SK-N-SH (cell line): Measurements from ENCODE around the gene MCF2L.

Experiments used
- MEF2A ChIP-seq: IDR thresholded peaks from 2 replicates; pipeline ENCODE4 v1.4.0; 2012; ENCODE audit warnings: low read depth, borderline replicate concordance
- RCOR1 ChIP-seq: fragments of 150-350 bp; IDR thresholded peaks from 2 replicates; pipeline ENCODE4 v1.6.1; 2017; ENCODE audit warnings: antibody characterized with exemption, low read length
- TF ChIP-seq, protein P1 (sequence below): IDR thresholded peaks from 2 replicates; pipeline ENCODE4 v1.4.0; 2012; ENCODE audit warnings: low read depth, borderline replicate concordance

DNA sequence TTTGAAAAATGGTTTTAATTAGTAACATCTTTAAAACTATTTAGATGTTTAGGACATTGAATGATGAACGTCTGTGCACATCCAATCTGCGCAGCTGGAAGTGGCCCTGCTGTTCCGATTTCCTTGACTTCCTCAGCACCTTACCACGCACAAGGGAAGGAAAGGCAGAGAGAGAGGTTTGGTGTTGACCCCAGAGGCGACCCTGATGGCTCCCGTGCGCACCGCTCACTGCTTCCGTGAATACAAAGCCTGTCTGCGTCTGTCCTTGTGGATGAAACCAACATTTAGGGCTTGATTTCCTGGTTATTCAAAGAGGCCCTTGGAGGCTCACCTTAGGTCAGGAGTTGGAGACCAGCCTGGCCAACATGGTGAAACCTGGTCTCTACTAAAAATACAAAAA is 8.5 kb downstream of the MCF2L start:
- TF ChIP-seq, protein P1, sequence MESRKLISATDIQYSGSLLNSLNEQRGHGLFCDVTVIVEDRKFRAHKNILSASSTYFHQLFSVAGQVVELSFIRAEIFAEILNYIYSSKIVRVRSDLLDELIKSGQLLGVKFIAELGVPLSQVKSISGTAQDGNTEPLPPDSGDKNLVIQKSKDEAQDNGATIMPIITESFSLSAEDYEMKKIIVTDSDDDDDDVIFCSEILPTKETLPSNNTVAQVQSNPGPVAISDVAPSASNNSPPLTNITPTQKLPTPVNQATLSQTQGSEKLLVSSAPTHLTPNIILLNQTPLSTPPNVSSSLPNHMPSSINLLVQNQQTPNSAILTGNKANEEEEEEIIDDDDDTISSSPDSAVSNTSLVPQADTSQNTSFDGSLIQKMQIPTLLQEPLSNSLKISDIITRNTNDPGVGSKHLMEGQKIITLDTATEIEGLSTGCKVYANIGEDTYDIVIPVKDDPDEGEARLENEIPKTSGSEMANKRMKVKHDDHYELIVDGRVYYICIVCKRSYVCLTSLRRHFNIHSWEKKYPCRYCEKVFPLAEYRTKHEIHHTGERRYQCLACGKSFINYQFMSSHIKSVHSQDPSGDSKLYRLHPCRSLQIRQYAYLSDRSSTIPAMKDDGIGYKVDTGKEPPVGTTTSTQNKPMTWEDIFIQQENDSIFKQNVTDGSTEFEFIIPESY: no peak
- no peak for TF ChIP-seq RCOR1
- no peak for TF ChIP-seq MEF2A
